GM18517 (cell line): ENCODE measurements around the gene SLC26A6.
A peak's percentile ranks its signal among the peaks of the same experiment; 100 is the strongest.

Experiments used
- ATAC-seq: cut with Tn5 transposase; IDR thresholded peaks from one replicate; pipeline ENCODE4 v1.9.1; 2021; ENCODE audit warnings: mild to moderate bottlenecking, moderate library complexity; ENCODE audit not compliant: unreplicated experiment

Gene SLC26A6, protein sequence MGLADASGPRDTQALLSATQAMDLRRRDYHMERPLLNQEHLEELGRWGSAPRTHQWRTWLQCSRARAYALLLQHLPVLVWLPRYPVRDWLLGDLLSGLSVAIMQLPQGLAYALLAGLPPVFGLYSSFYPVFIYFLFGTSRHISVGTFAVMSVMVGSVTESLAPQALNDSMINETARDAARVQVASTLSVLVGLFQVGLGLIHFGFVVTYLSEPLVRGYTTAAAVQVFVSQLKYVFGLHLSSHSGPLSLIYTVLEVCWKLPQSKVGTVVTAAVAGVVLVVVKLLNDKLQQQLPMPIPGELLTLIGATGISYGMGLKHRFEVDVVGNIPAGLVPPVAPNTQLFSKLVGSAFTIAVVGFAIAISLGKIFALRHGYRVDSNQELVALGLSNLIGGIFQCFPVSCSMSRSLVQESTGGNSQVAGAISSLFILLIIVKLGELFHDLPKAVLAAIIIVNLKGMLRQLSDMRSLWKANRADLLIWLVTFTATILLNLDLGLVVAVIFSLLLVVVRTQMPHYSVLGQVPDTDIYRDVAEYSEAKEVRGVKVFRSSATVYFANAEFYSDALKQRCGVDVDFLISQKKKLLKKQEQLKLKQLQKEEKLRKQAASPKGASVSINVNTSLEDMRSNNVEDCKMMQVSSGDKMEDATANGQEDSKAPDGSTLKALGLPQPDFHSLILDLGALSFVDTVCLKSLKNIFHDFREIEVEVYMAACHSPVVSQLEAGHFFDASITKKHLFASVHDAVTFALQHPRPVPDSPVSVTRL

DNA sequence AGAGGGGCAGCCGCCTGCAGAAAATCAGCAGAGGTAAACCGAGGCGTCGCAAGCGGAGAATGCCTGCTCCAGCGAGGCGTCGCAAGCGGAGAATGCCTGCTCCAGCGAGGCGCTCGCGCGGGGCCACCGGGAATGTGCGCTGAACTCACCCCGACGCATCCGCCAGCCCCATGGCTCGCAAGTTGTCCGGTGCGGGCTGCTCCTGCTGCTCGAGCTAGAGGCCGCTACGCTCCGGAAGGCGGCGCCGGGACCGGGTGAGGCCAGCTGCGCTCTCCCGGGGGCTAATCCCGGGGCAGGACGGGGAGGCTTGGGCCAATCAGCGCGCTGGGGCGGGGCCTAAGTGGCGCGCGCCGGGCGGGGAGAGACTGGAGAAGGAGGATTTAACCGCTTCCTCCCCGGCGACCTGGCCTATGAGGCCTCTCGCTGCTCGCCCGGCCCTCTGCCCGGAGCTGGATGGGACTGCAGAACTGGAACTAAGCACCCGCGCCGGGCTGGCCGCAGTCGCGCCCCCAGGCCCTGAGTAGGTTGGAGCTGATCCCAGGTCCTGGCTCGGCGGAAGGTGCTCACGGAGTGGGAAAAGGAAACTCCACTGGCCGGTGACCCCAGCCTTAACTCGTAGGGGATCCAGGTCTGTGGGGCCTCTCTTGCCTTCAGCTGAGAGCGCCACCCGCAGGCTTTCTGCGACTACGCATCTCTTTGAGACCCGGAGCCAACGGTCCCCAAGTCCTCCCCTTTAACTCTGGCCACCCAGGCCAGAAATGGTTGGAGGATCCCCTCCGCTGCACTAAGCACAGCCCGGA is at the start of gene SLC26A6:
Gene SLC26A6 (minus strand): TSS at position 240 of the 800 bp plus-strand sequence. CDS start 68 bp downstream, at position 172.
- ATAC-seq: peak; percentile 84

DNA sequence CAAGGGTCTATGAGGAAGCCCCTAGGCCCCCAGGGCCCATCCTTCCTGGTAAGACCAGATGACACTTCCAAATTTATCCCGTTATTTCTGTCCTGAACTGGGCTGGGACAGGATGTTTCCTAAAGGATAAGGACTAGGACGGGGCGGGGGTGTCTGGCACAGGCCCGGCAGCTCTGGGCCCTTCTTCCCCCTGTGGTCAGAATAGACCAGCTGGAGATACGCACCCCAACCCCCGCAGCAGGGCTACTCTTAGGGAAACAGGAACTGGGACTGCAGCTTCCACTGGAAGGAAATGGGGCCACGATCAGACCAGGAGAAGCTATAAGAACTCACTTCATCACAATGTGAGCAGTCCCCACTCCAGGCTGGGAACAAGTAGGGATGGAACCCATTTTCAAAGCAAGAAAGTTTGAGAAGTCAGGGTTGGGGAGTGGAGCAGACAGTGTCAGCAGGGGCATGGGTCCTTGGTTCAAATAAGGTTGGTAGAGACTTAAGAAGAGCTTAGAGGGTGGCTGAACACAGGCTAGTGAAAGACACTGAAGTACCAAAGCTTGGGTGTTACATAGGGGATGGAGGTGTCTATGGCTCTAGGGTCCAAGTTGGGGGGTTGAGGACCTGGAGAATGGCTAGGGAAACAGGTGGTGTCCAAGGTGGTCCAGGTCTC is 49.4 kb upstream of the SLC26A6 start:
- no peak for ATAC-seq

DNA sequence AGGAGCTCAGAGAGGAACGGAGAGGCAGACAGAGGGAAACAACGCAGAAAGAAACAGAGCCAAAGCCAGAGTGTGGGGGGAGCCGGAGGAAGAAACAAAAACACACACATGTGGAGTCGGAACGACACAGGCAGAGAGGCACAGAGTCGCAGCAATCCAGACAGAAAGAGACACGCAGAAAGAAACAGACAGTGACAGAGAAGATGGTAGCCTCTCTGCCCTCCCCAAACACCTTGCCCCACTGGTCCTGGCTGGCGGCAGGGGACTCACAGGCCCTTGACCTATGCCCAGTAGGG is 48.7 kb upstream of the SLC26A6 start:
- ATAC-seq: no peak

DNA sequence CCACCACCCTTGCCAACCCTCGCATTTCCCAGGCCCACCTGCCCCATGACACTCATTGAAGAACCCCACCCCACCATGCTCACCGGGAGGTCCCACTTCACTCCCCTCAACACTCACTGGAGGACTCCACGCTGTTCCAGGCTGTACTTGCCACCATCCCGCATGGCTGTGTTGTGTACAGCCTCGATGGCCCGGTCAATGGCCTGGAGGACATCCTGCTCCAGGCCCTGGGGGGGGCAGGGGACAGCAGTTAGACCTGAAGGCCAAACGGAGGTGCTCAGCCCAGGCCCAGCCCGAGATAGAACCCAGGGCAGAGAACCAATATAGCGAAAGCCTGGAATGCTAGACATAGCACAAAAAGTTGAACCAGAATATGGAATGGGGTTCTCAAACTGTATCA is 47.5 kb upstream of the SLC26A6 start:
- ATAC-seq: no peak

DNA sequence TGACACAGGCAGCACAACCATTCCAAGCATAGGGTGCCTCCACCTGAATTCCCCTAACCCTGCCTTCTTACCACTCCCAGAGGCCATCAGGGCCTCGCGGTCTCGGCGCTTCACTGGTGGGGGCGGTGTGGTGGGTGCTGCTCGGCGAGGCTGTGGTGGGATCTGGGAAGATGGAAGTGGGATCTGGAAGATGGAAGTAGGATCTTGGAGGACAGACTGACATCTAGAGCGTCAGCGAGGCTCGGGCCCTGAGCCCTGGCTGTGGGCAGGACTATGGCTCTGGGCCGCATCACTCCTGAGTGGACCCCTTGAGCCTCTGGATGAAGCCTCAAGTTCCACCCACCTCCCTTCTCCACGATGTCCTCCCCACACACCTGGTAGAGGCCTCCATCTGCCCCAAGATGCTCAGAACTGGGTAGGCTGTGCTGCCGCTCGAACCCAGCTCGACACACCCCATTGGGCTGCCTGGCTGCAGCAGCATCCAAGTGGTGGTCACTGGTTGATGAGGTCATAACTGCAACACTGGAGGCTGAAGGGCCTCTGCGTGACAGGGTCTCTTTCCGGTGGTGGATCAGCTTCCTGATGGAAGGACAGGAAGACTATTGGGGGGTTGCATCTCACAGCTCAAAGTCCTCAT is 46.8 kb upstream of the SLC26A6 start:
- no peak for ATAC-seq

DNA sequence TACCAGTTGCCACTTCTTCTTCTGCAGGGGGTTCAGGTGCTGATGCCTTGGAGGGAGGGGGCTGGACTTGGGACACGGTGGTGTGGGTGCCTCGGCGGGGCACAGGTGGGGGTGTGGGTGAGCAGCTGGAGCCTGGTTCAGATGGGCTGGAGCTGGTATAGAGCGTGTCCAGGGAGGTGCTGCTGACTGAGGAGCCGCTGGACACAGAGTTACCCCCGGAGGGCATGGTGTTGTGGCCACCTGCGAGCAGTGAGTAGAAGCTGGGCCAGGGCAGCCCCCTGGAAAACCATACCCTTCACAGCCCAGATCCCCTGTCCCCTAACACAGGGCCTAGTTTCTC is 46.2 kb upstream of the SLC26A6 start:
- ATAC-seq: no peak

DNA sequence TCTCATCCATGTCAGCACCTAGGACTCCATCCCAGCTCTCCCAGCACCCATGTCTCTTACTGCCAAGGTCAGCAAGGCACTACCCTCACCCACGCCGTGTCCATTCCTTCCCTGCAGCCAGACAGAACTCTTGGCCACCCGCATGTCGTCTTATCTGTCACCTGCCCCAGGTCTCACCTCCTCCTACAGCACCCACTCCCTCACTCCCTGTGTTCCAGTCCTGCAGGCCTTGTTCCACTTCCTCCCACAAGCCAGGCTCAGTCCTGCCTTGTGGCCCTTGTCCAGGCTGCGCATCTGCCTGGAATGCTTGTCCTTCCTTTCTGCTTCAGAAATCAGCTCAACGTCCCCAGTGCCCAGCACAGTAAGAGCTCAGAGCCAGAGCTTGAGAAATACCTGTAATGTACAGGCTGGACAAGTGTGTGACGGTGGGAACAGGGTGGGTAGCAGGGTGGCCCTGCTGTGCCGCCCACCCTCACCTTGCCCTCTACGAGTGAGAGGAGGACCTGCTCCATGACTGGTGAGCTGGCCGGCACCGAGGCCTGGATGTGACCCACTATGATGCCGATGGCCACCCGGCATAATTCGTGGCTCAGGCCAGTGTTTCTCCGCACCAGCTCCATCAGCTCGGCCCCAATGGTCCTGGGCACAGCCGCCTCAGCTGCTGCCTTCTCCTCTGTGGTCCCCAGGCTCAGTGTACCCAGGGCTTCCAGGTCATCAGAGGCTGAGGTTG is 45.7 kb upstream of the SLC26A6 start:
- ATAC-seq: no peak

DNA sequence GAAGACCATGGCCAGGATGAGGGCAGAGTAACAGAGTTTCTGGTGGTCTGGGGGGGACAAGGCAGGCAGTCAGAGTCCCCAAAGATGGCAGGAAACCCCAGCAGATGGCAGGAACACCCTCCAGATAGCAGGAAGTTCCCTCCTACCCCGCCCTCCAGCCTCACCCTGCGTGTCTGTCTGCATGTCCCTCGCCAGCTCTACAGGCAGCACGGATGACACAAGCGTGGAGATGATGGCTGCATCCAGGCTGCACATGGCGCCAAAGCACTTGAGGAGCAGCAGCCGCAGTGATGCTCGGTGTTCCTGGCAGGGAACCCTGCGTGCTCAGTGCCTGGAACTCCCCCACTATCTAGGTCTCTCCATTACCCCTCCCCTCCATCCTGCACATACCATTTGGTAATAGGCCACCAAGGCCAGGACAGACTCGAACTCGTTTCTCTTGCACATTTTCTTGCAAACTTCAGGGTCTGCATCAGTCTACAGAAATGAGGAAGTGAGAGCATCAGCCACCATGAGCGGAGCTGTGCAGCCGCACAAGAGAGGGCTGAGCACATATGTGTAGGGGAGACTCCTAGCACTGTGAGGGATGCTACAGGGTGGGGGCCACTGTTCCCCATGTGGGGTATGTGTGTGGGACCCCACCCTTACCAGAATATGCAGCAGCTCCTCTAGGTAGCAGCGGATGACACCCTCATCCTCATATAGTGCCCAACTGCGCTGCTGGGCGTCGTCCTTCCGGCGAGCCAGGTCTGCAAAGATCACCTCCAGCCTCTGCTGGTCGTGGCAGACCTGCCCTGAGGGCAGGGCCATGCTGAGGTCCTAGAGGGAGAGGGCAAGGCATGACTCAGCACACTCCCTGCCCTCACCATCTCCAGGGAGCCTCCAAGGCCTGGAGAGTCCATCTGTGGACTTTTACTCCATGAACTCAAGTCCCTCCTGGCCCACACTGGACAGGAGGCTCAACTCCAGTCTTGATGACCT is 44.4 kb upstream of the SLC26A6 start:
- ATAC-seq: no peak

DNA sequence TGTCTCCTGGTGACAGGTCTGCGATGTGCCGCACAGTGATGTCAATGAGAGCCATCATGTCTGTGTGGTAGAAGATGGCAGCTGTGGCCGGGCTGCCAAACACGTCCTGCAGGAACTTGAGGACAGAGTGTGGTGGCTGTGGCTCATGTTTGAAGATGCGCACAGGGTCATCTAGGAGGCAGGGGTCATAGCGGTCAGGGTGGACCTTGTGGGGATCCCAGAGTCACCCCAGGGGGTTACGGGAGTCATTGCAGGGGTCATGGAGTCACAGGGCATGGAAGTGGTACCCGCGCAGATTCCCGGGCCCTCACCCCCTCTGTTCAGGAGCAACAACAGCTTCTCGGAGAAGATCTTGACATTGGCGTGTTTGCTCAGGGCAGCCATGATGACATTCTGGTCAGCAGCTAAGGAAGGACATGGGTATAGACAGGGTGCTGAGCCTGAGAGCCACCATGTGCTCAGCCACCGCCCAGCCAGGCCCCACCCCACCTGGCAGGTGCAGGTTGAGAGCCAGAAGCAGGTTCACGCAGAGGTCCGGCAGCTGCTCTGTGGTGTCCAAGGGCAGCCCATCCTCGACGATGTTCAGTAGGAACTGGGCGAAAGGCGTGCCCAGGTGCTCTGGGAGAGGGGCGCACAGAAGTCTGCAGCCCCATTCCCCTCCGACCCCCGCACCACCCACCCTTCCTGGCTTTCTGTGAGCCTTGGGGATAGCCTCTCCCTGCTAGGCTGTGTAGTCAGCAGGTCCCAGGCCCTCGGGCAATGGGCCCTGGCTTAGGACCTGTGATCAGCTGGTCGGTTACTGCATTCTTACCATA is 43.5 kb upstream of the SLC26A6 start:
- no peak for ATAC-seq

DNA sequence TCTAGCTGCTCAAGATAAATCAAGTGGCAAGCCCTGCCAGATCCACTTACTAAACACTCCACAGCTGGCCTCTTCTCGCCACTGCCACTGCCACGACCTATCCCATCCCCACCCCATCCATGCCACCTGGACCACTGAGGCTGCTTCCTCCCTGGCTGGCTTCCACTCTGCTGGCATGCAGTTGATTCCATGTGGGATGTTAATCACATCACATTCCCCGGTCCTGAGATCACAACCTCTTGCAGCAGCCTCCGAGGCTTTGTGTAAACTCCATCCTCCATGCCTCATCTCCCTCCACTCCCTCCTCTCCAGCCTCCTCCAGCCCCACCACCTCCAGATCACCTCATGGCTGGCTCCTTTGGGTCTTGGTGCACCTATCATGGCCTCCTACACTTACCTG is 42.8 kb upstream of the SLC26A6 start:
- ATAC-seq: no peak

DNA sequence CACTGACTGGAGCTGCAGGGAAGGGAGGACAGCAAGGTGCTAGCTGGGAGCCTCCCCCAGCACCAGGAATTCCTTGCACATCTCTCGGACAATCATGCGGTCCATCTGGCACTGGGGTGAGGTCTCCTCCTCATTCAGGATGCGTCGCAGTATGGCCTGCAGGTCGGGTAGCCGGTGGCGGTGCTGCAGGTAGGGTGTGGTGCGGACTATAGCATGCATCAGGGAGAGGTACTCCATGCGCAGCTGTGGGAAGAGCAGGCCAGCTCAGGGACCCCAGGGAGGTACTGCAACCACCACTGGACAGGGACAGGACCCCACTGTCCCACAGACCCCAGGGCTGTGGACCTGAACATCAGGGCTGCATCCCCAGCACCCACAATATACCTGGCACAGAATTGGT is 39.2 kb upstream of the SLC26A6 start:
- ATAC-seq: no peak

DNA sequence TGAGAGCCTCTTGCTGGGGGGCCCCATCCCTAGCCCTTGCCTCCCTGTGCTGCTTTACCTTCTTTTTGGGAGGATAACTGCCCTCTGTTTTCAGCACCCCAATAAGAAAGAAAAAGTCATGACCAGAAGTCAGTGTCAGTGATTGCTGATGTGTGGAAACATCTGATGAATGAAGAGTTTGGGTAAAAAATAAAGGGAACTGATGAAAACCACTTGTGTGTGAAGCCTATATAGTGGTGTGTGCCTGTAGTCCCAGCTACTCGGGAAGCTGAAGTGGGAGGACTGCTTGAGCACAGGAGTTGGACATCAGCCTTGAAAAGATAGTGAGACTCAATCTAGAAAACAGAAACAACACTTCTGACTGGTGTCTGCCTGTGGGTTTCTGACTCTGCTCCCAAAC is 37.3 kb upstream of the SLC26A6 start:
- no peak for ATAC-seq

DNA sequence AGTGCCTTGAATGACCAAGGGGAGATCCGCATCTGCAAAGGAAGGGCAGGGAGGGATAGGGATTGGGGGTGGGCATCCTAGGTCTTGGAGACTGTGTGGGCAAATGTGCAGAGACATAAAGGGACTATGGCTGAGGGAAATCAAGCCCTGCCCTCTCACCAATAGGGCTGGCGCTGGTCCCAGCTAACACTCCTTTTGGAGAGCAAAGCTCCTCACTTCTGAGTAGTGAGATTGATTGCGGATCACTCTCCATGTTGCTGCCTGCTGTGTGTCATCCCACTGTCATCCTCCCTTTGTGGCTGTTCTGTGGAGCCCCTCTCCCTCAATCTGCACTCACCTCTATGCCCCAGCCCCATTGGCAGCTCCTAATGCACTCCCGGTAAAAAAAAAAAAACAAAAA is 29.7 kb upstream of the SLC26A6 start:
- ATAC-seq: no peak

DNA sequence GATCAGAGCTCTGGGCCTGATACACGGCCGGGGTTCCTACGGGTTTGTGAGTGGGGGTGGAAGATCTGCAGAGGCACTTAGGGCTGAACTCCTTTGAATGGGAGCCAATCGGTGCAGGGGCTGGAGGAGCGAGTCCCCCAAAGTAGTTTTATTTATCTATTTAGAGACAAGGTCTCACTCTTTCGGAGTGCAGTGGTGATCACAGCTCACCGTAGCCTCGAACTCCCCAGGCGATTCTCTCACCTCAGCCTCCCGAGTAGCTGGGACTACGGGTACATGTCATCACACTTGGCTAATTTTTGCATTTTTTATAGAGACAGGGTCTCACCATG is 29.0 kb upstream of the SLC26A6 start:
- no peak for ATAC-seq

DNA sequence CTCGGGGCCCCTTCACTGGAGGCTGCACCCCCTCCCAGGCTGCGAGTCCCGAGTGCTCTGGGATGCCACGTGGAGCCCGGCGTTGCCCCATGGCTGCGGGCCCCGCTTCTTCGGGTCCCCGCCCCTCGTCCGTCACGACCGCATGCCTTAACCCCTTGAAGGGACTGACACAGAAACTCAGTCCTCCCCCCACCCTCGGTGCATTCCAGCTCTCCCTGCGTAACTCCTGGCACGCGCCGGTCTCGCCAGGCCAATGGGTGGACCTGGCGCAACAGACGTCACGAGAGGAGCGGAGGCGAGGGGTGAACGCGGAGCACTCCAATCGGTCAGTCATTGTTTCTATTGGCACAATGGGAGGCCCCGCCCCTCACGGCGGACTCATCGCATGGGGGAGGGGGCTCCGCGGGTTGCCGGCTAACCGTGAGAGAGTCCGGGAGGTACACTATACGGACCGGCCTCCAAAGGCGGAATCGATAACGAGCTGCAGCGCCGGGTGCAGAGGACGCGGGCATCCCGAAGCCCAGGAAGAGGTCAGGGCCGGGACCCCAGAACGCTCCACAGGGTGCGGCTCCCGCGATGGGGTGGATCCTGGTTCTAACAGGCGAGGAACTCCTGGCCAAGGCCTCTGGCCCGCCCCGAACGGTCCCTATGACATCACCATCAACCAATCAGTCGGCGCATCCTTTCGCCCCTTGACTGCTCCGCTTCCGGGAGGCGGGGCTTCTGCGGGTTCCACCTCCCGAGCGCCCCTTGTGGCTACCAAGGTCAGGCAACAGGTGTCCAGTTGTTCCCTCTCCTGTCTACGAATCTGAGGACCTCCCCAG is 28.4 kb upstream of the SLC26A6 start:
- ATAC-seq: peak; percentile 79

DNA sequence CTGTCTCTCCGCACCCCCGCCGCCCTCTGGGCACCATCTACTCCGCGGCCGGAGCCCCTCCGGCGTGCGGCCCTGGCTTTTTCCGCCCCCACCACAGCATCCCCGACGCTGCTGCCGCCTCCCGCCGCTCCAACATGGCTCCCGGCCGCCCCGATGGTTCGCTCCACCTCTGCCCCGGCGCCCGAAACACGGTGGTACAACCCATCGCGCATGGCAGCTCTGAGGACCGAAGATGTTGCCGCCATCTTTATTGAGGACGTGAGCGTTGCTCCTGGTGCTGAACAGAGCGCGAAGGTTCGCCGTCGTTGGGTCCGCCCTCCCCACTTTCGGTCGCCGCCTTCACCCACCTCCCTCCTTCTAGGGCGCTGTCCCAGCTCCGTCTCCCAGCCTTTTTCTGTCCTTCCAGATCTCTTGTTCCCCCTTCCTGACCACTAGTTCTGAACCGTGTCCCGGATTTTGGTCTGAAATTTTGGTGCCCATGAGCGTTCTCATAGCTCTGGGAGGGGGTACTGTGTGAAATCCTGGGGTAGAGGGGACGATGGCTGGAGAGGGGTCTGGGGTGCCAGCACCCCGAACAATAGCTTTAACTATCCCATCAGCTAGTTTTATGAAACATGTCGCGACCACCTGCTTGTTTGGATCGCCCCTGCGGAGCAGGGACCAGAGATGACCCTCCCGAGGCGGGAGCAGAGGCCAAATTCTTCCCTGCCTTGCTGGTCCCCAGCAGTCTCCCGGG is 27.7 kb upstream of the SLC26A6 start, which contains the start of gene CELSR3:
Gene CELSR3 (minus strand): TSS at position 134 of the 736 bp plus-strand sequence. CDS start 252 bp downstream, outside the sequence.
- ATAC-seq: no peak
